IPS DF 6.9 (cell line): ENCODE measurements around the gene TFRC.
"Not testable (repeated sequence)": the region's sequence is repeated elsewhere in the genome, so short reads cannot be mapped to it uniquely, and the experiment has no call there.

Experiments used
- DNase-seq: peaks from one replicate; pipeline ENCODE4 v3.0.0-alpha.2; 2013; ENCODE audit warnings: low read depth, low spot score
- H3K27ac ChIP-seq: one replicate; pipeline ENCODE4 v1.5.1; 2013; ENCODE audit warnings: low read length, control low read depth
- H3K27me3 ChIP-seq: 2 replicates; pipeline ENCODE4 v1.6.1; 2013; ENCODE audit warnings: mild to moderate bottlenecking, low read length; ENCODE audit not compliant: control insufficient read depth, insufficient read depth
- H3K36me3 ChIP-seq: 2 replicates; pipeline ENCODE4 v1.6.1; 2013; ENCODE audit warnings: low read length; ENCODE audit not compliant: control insufficient read depth, insufficient read depth
- H3K4me1 ChIP-seq: 2 replicates; pipeline ENCODE4 v1.6.1; 2013; ENCODE audit warnings: low read length; ENCODE audit not compliant: control insufficient read depth, insufficient read depth
- H3K4me3 ChIP-seq: 2 replicates; pipeline ENCODE4 v1.5.1; 2013; ENCODE audit warnings: mild to moderate bottlenecking, low read length
- H3K9me3 ChIP-seq: 2 replicates; pipeline ENCODE4 v1.6.1; 2013; ENCODE audit warnings: low read length, inconsistent platforms; ENCODE audit not compliant: control insufficient read depth, insufficient read depth
- WGBS: extraction: QIAGEN DNeasy Blood & Tissue Kit; methylation state at CpG from one replicate; pipeline ENCODE4 v1.1.7; 2013; ENCODE audit warnings: mixed read lengths, missing lambda C conversion rate; ENCODE audit not compliant: insufficient read length, insufficient coverage; 5-methylcytosine and 5-hydroxymethylcytosine counted together

Gene TFRC

GRCh38 chr3:196115678-196116083, 33.8 kb upstream of the TFRC start:
- no CpG with 5 or more reads among the region's 3 CpGs for WGBS
- Histone ChIP-seq H3K4me3 (no peak overlapping the region), H3K27me3 (no peaks in the 10 kb centered on the region), H3K36me3 (no peaks in the 10 kb centered on the region), H3K9me3 (no peaks in the 10 kb centered on the region), H3K27ac (no peak overlapping the region), H3K4me1 (no peaks in the 10 kb centered on the region)
- DNase-seq = no peak

DNA sequence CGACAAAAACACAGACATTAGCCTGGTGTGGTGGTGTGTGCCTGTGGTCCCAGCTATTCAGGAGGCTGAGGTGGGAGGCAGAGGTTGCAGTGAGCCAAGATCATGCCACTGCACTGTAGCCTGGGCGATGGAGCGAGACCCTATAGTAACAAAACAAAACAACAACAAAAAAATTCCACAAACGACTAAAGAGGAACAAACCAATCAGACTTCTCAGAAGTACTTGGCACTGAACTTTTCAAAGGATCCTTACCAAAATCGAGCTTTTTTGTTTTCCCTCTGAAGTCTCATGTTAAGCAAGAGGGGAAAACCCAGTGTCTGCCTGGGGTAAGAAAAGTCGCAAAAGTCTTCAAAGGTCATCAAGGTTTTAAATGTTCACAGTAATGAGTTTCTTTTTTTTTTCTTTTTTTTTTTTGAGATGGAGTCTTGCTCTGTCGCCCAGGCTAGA, 30.1 kb upstream of the TFRC start:
- H3K9me3 ChIP-seq = no peaks in the 10 kb centered on the region
- no peak overlapping the region for H3K4me3 ChIP-seq
- no peaks in the 10 kb centered on the region for H3K36me3 ChIP-seq
- DNase-seq = no peak
- H3K27me3 ChIP-seq = no peaks in the 10 kb centered on the region
- H3K4me1 ChIP-seq = peaks cover 5% of the 10 kb centered on the region; the same call in 1 of the 2 replicates
- H3K27ac ChIP-seq = no peak overlapping the region
- no CpG with 5 or more reads among the region's 7 CpGs for WGBS

DNA sequence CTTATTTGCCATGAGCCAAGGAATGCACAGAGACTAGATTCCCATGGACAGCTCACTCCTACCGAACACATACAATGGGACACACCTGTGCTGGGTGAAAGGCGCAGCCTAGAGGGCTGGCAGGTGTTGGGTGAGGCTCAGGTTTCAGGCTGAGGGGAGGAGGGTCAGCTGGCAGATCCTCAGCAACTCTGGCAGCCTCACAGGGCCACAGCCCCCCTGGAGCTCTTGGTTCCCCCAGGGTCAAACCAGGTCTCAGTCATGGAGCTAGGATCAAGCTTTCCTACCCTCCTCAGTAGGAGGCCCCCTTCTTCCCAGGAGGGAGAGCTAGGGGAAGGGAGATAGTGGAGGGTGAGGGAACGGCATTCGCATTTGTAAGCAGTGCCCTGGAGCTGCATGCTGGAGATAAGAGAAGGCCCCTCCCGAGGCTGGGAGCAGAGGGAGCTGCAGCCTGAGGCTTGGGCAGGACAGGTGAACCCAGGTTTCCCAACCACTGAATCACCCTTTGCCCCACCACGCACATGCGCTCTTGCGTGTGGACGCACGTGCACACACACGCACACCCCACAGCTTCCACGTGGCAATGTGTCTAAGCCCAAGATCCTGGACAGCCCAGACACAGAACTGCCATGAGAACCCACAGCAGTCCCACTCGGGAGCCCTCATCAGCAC, 26.3 kb upstream of the TFRC start:
- peaks cover 5% of the 10 kb centered on the region; the same call in 1 of the 2 replicates for H3K4me1 ChIP-seq
- H3K36me3 ChIP-seq = no peaks in the 10 kb centered on the region
- H3K4me3 ChIP-seq = no peak overlapping the region
- H3K27ac ChIP-seq = no peak overlapping the region
- H3K9me3 ChIP-seq = no peaks in the 10 kb centered on the region
- H3K27me3 ChIP-seq = no peaks in the 10 kb centered on the region
- peak; percentile 39 for DNase-seq
- no CpG with 5 or more reads among the region's 13 CpGs for WGBS

DNA sequence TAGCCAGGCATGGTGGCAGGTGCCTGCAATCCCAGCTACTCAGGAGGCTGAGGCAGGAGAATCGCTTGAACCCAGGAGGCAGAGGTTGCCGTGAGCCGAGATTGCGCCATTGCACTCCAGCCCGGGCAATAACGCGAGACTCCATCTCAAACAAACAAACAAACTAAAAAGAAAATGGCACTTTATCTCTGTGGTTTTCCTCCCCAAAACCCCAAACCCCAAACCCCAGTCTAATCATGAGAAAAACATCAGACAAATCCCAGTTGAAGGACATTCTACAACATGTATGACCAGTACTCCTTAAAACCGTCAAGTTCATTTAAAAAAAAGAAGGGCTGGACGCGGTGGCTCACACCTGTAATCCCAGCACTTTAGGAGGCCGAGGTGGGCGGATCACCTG, 22.8 kb upstream of the TFRC start:
- H3K9me3 ChIP-seq, H3K36me3 ChIP-seq, H3K27me3 ChIP-seq, H3K27ac ChIP-seq, H3K4me1 ChIP-seq, H3K4me3 ChIP-seq, DNase-seq: not testable (repeated sequence)
- WGBS = no CpG with 5 or more reads among the region's 12 CpGs

DNA sequence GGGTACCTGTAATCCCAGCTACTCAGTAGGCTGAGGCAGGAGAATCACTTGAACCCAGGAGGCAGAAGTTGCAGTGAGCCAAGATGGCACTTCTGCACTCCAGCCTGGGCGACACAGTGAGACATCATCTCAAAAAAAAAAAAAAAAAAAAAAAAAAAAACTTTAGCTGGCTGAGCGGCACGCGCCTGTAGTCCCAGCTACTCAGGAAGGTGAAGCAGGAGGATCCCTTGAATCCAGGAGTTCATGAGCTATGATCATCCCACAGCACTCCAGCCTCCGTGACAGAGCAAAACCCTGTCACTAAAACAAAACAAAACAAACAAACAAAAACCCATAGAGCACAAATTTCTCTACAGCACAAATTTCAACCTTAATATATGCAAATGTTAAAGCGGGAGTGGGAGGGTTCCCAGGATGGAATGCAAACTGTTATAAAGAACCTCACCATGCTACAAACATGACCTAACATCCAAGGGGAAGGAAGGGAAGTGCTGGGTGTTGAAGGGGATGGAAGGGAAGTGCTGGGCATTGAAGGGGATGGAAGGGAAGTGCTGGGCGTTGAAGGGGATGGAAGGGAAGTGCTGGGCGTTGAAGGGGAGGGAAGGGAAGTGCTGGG, 16.6 kb upstream of the TFRC start:
- H3K4me3 ChIP-seq, DNase-seq, H3K9me3 ChIP-seq, H3K4me1 ChIP-seq, H3K27me3 ChIP-seq, H3K36me3 ChIP-seq, H3K27ac ChIP-seq: not testable (repeated sequence)
- no CpG with 5 or more reads among the region's 8 CpGs for WGBS

DNA sequence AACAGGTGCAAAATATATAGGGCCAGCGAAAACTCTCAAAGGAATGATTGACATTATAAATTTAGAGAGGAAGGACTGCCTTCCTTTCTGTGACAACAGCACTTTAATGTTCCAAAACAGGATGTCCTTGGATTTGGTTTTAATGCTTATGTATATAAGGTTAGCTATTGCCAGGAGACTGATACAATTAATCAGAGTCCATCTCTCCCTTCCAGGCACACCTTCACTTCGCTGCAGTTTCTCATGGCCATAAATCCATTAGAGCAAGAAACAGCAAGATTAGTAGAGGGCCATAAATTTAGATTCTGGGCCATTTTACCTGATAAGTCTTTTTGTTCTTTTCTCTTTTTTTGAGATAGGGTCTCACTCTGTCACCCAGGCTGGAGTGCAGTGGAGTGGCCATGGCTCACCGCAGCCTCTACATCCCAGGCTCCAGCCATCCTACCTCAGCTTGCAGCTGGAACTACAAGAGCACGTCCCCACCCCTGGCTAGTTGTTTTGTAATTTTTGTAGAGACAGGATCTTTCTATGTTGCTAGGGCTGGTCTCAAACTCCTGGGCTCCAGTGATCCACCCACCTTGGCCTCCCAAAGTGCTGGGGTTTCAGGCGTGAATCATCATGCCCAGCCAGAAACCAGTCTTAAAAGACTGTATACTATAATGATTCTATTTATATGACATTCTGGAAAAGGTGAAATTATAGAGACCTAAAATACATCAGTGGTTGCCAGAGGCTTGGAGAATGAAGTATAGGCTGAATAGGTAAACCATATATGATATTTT, 15.7 kb upstream of the TFRC start:
- Histone ChIP-seq H3K27me3 (no peaks in the 10 kb centered on the region), H3K9me3 (no peaks in the 10 kb centered on the region), H3K4me1 (no peaks in the 10 kb centered on the region), H3K36me3 (no peaks in the 10 kb centered on the region), H3K27ac (no peak overlapping the region), H3K4me3 (no peak overlapping the region)
- DNase-seq = no peak
- WGBS = no CpG with 5 or more reads among the region's 5 CpGs

DNA sequence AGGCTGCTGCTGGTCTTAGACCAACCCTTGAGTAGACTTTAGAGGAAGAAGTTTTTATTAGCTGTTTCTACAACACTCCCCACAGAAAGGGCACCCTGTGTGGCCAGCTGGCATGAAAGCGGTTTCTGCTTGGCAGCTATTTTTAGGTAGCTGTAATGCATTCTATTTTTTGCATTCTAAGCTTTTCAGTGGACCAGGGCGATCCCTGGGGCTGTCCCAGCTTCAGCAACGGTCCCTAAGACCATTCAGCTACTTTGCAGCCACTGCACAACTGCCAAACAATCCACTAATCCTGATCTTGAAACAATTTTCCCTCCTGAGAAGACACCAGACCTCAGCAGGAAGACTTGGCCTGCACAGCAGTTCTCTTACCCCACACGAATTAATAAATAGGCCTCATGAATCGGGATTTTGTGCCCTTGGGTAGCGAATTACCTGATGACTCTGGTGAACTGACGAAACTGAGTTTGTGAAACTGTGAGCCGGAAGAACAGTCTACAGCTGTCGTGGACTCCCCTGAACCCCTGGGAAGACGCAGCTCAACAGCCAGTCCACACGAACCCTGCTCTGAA, 14.6 kb upstream of the TFRC start:
- WGBS = no CpG with 5 or more reads among the region's 11 CpGs
- H3K27me3 ChIP-seq = no peaks in the 10 kb centered on the region
- DNase-seq = no peak
- H3K9me3 ChIP-seq = no peaks in the 10 kb centered on the region
- no peaks in the 10 kb centered on the region for H3K4me1 ChIP-seq
- H3K36me3 ChIP-seq = no peaks in the 10 kb centered on the region
- no peak overlapping the region for H3K4me3 ChIP-seq
- H3K27ac ChIP-seq = no peak overlapping the region

GRCh38 chr3:196093317-196094111, 11.6 kb upstream of the TFRC start:
- H3K4me1 ChIP-seq = no peaks in the 10 kb centered on the region
- no peaks in the 10 kb centered on the region for H3K9me3 ChIP-seq
- no peaks in the 10 kb centered on the region for H3K36me3 ChIP-seq
- H3K27me3 ChIP-seq = no peaks in the 10 kb centered on the region
- H3K27ac ChIP-seq = no peak overlapping the region
- no CpG with 5 or more reads among the region's 7 CpGs for WGBS
- no peak for DNase-seq
- no peak overlapping the region for H3K4me3 ChIP-seq

DNA sequence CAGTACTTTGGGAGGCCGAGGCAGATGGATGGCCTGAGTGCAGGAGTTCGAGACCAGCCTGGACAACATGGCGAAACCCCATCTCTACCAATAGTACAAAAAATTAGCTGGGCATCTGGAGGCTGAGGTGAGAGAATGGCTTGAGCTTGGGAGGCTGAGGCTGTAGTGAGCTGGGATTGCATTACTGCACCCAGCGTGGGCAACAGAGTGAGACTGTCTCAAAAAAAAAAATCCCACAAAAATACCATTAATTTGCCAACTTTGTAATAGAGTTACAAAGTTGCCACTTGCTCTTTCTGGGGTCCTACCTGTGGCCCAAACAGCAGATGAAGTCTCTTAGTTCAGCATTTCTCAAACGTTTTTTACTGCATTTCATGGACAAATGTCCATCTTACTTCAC, 6.0 kb upstream of the TFRC start:
- Histone ChIP-seq H3K4me1 (no peaks in the 10 kb centered on the region), H3K4me3 (no peak overlapping the region), H3K9me3 (no peaks in the 10 kb centered on the region), H3K36me3 (no peaks in the 10 kb centered on the region), H3K27me3 (no peaks in the 10 kb centered on the region), H3K27ac (no peak overlapping the region)
- no peak for DNase-seq
- WGBS = no CpG with 5 or more reads among the region's 5 CpGs

DNA sequence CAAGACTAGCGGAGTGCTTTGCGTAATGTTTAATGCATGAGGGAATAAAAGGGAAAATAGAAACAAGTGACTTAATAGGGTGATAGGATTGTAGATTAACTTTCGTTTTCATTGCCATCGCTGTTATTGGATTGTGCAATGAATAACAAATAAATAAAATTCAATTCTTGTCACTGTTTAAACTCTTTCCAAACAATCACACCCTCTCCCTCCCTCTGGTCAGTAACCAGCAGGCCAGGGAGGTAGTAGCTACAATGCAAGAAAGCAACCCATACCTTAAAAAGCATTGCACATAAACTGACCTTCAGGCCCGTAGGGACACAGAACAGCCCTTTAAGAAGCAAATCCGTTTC, 705 bp upstream of the TFRC start:
- no peak overlapping the region for H3K27ac ChIP-seq
- WGBS = no CpG with 5 or more reads among the region's 6 CpGs
- no peaks in the 10 kb centered on the region for H3K27me3 ChIP-seq
- peaks cover 2% of the 10 kb centered on the region; the same call in 1 of the 2 replicates for H3K36me3 ChIP-seq
- H3K9me3 ChIP-seq = no peaks in the 10 kb centered on the region
- H3K4me3 ChIP-seq = no peak overlapping the region
- no peak for DNase-seq
- peaks cover 3% of the 10 kb centered on the region; the same call in 1 of the 2 replicates for H3K4me1 ChIP-seq
